GM23338 (cell line): ENCODE data around the gene RIN3. TPM values are rescaled to one million over a fixed set of nuclear protein-coding genes. Genes with fewer than 3 reads are reported as not detected.

Source experiments
- ATAC-seq: fragments of 200-7000 bp; cut with Tn5 transposase; 3 replicates; pipeline ENCODE4 v1.9.1; 2020
- DNase-seq: peaks from one replicate; pipeline ENCODE4 v3.0.0-alpha.2; 2015; ENCODE audit warnings: low spot score
- H2AFZ ChIP-seq: fragments of 200-600 bp; sonication (generic); 2 replicates; pipeline ENCODE4 v1.8.0; 2016; ENCODE audit warnings: antibody characterized with exemption, mild to moderate bottlenecking, moderate library complexity
- H3F3A ChIP-seq: fragments of 200-600 bp; sonication (generic); replicated peaks from 2 replicates; pipeline ENCODE4 v1.8.0; 2017; ENCODE audit warnings: antibody characterized with exemption, mixed run types, low read depth
- H3K27ac ChIP-seq: fragments of 200-600 bp; sonication (generic); 2 replicates; pipeline ENCODE4 v1.6.1; 2016; ENCODE audit warnings: low read depth
- H3K27me3 ChIP-seq: fragments of 200-600 bp; sonication (generic); 2 replicates; pipeline ENCODE4 v1.8.0; 2016; ENCODE audit warnings: mild to moderate bottlenecking, mixed run types, moderate library complexity; ENCODE audit not compliant: insufficient read depth
- H3K36me3 ChIP-seq: fragments of 200-600 bp; sonication (generic); 2 replicates; pipeline ENCODE4 v1.8.0; 2016; ENCODE audit warnings: mild to moderate bottlenecking; ENCODE audit not compliant: insufficient read depth
- H3K4me1 ChIP-seq: fragments of 200-600 bp; sonication (generic); 2 replicates; pipeline ENCODE4 v1.8.0; 2016; ENCODE audit warnings: mild to moderate bottlenecking, moderate library complexity; ENCODE audit not compliant: insufficient read depth
- H3K4me2 ChIP-seq: fragments of 200-600 bp; sonication (generic); 2 replicates; pipeline ENCODE4 v1.7.1; 2017; ENCODE audit warnings: mixed run types
- H3K4me3 ChIP-seq: fragments of 200-600 bp; sonication (generic); 2 replicates; pipeline ENCODE4 v1.6.1; 2016; ENCODE audit warnings: mixed run types
- H3K79me2 ChIP-seq: fragments of 200-600 bp; sonication (generic); replicated peaks from 2 replicates; pipeline ENCODE4 v1.8.0; 2017; ENCODE audit warnings: mild to moderate bottlenecking; ENCODE audit not compliant: insufficient read depth
- H3K9me2 ChIP-seq: fragments of 200-600 bp; sonication (generic); 2 replicates; pipeline ENCODE4 v1.8.0; 2017; ENCODE audit not compliant: insufficient read depth
- H4K20me1 ChIP-seq: fragments of 200-600 bp; sonication (generic); replicated peaks from 2 replicates; pipeline ENCODE4 v1.8.0; 2017; ENCODE audit warnings: mild to moderate bottlenecking; ENCODE audit not compliant: insufficient read depth
- H3K27ac Mint-ChIP-seq: 2 replicates; pipeline ENCODE4 v1.8.0; 2020; ENCODE audit warnings: inconsistent platforms, mild to moderate bottlenecking, moderate library complexity, mixed read lengths
- H3K27me3 Mint-ChIP-seq: 3 replicates; pipeline ENCODE4 v1.8.0; 2022; ENCODE audit warnings: low read depth, mild to moderate bottlenecking, moderate library complexity, mixed read lengths, inconsistent platforms; ENCODE audit not compliant: insufficient read depth, poor library complexity
- H3K36me3 Mint-ChIP-seq: 3 replicates; pipeline ENCODE4 v1.8.0; 2021; ENCODE audit warnings: low read depth, mild to moderate bottlenecking, inconsistent platforms, moderate library complexity, mixed read lengths
- H3K4me1 Mint-ChIP-seq: 3 replicates; pipeline ENCODE4 v1.8.0; 2020; ENCODE audit warnings: mild to moderate bottlenecking, inconsistent platforms, mixed read lengths
- H3K4me3 Mint-ChIP-seq: 3 replicates; pipeline ENCODE4 v1.8.0; 2021; ENCODE audit warnings: moderate library complexity, mild to moderate bottlenecking, inconsistent platforms, mixed read lengths
- H3K9me3 Mint-ChIP-seq: 3 replicates; pipeline ENCODE4 v1.8.0; 2020; ENCODE audit warnings: moderate library complexity, mild to moderate bottlenecking, inconsistent platforms, mixed read lengths
- JUNB ChIP-seq: IDR thresholded peaks from one replicate; pipeline ENCODE4 v1.6.1; 2016; ENCODE audit warnings: antibody characterized with exemption; ENCODE audit not compliant: unreplicated experiment
- POLR2AphosphoS5 ChIP-seq: IDR thresholded peaks from 2 replicates; pipeline ENCODE4 v1.6.1; 2016; ENCODE audit warnings: antibody characterized with exemption, low read depth
- REST ChIP-seq: IDR thresholded peaks from one replicate; pipeline ENCODE4 v1.6.1; 2018; ENCODE audit warnings: antibody characterized with exemption; ENCODE audit not compliant: unreplicated experiment
- ZNF114 ChIP-seq: fragments of 250-450 bp; sonication (Bioruptor Pico); IDR thresholded peaks from 2 replicates; pipeline ENCODE4 v1.5.0; 2020; ENCODE audit warnings: mild to moderate bottlenecking, moderate library complexity
- ZNF331 ChIP-seq: fragments of 250-450 bp; sonication (Bioruptor Pico); IDR thresholded peaks from 2 replicates; pipeline ENCODE4 v1.5.0; 2020; ENCODE audit warnings: low read depth, mild to moderate bottlenecking, moderate library complexity
- ZNF462 ChIP-seq: fragments of 250-450 bp; sonication (Bioruptor Pico); IDR thresholded peaks from 2 replicates; pipeline ENCODE4 v1.5.0; 2020; ENCODE audit warnings: mild to moderate bottlenecking, moderate library complexity
- polyA plus RNA-seq: library from polyadenylated mRNA; unstranded; fragments of >200 nt; fragmentation: Nextera tagmentation; extraction: Ambion mirVana; gene quantifications from 2 replicates; pipeline ENCODE4 v1.2.1, GENCODE V29; 2016
- total RNA-seq: library from RNA; depleted of rRNA; stranded (reverse); fragments of >200 nt; shearing (Covaris generic); gene quantifications from 2 replicates; pipeline ENCODE4 v1.2.3, GENCODE V29; 2014
- TF ChIP-seq, protein P1 (sequence below), 2 experiments: fragments of 200-600 bp in 1 of 2; sonication (generic) in 1 of 2; conservative IDR thresholded peaks; 2 replicates each; pipeline versions ENCODE4 v1.5.1 to v1.6.1; 2016 to 2017; ENCODE audit warnings: antibody characterized with exemption in 2 of 2, low read depth in 2 of 2, mild to moderate bottlenecking in 2 of 2, moderate library complexity in 1 of 2

Gene RIN3
- total and polyA plus RNA-seq, 2 experiments from 2014 or later, result 0.97 to 1.5 TPM

DNA sequence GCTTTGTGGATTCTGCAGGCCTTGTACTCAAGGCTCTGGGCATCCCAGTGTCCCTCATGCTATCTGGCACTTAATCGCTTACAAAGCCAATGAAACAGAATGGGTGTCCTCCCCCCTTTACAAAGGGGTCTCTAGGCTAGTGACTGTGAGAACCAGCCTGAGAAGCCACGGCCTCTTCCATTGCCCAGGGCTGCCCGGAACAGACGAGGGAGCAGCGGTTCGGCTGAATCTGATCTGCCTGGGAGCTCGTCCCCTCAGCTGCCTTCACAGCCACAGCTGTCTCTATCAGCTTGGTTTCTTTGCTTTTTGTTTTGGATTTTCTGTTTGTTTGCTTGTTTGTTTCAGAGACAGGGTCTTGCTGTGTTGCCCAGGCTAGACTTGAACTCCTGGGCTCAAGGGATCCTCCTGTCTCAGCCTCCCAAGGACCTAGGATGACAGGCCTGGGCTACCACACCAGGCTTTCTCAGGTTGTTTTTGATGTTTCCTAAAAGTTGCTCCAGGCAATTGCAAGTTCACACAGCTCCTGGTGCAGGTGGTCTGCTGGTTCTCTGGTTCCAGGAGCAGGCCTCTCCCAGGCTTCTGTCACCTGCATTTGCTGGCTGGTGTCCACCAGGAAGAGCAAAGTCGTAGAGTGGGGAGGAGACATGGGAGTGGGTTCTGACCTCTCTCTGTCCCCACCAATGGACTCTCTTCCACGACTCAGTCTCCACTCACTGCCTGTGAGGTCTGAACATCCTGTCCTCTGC is 10.9 kb upstream of the RIN3 start (continued):
- TF ChIP-seq, protein P1, sequence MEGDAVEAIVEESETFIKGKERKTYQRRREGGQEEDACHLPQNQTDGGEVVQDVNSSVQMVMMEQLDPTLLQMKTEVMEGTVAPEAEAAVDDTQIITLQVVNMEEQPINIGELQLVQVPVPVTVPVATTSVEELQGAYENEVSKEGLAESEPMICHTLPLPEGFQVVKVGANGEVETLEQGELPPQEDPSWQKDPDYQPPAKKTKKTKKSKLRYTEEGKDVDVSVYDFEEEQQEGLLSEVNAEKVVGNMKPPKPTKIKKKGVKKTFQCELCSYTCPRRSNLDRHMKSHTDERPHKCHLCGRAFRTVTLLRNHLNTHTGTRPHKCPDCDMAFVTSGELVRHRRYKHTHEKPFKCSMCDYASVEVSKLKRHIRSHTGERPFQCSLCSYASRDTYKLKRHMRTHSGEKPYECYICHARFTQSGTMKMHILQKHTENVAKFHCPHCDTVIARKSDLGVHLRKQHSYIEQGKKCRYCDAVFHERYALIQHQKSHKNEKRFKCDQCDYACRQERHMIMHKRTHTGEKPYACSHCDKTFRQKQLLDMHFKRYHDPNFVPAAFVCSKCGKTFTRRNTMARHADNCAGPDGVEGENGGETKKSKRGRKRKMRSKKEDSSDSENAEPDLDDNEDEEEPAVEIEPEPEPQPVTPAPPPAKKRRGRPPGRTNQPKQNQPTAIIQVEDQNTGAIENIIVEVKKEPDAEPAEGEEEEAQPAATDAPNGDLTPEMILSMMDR (conservative IDR thresholded peaks at IDR 0.05; ENCODE audit: low read depth in 2 of 2), result no peak
- no peak for TF ChIP-seq POLR2AphosphoS5
- no peak for TF ChIP-seq JUNB
- no peak for TF ChIP-seq ZNF114 (CRISPR knock-in tag)
- no peak for TF ChIP-seq ZNF462 (CRISPR knock-in tag)

GRCh38 chr14:92503756-92504491 is 9.7 kb upstream of the RIN3 start:
- no peak overlapping the region for H3K4me2 ChIP-seq
- no peak overlapping the region for H2AFZ ChIP-seq
- H3F3A ChIP-seq, result no peaks in the 10 kb centered on the region
- no peaks in the 10 kb centered on the region for H4K20me1 ChIP-seq
- no peaks in the 10 kb centered on the region for H3K9me2 ChIP-seq
- no peak overlapping the region; the same call in 2 of the 3 replicates for H3K4me3 Mint-ChIP-seq
- no peaks in the 10 kb centered on the region for H3K36me3 Mint-ChIP-seq
- DNase-seq (no peak), ATAC-seq (no peak)
- no peak overlapping the region for H3K4me3 ChIP-seq
- peaks cover 13% of the 10 kb centered on the region for H3K4me1 Mint-ChIP-seq
- H3K27me3 Mint-ChIP-seq, result peaks cover 5% of the 10 kb centered on the region
- no peaks in the 10 kb centered on the region for H3K79me2 ChIP-seq
- no peaks in the 10 kb centered on the region; the same call in 2 of the 3 replicates for H3K9me3 Mint-ChIP-seq
- H3K36me3 ChIP-seq, result no peaks in the 10 kb centered on the region
- no peaks in the 10 kb centered on the region for H3K27me3 ChIP-seq
- H3K27ac ChIP-seq, result no peak overlapping the region
- no peak overlapping the region; the same call in 1 of the 2 replicates for H3K27ac Mint-ChIP-seq
- no peaks in the 10 kb centered on the region for H3K4me1 ChIP-seq
- TF ChIP-seq ZNF114 (CRISPR knock-in tag) (no peak), REST (no peak), ZNF331 (CRISPR knock-in tag) (no peak)
